Measurements from ENCODE around the gene MKLN1. TPM values are rescaled to one million over a fixed set of nuclear protein-coding genes. Genes with fewer than 3 reads are reported as not detected.

The MKLN1 gene
- total RNA-seq, 1 donor from 2014 or later, result 61.7 TPM

GRCh38 chr7:131385039-131385605, 57.4 kb downstream of the MKLN1 start:
- no peak overlapping the region for H3K4me3 Mint-ChIP-seq
- DNase-seq (ENCODE audit: low spot score in 2 of 2, unreplicated experiment in 2 of 2), result no peak
- no peak for TF ChIP-seq CTCF (IDR thresholded peaks at IDR 0.05; ENCODE audit: unreplicated experiment)

GRCh38 chr7:131388126-131388525, 60.5 kb downstream of the MKLN1 start:
- Mint-ChIP-seq H3K9me3 (no peaks in the 10 kb centered on the region), H3K36me3 (peaks cover 12% of the 10 kb centered on the region), H3K4me3 (no peak overlapping the region), H3K4me1 (peaks cover 8% of the 10 kb centered on the region), H3K27me3 (ENCODE audit: low read depth) (no peaks in the 10 kb centered on the region), H3K27ac (no peak overlapping the region)
- TF ChIP-seq CTCF (IDR thresholded peaks at IDR 0.05; ENCODE audit: unreplicated experiment), result no peak
- no peak for DNase-seq (ENCODE audit: low spot score in 2 of 2, unreplicated experiment in 2 of 2)

More at GRCh38 chr7:131385039-131385605, 57.4 kb downstream of the MKLN1 start:
- Mint-ChIP-seq H3K27ac (no peak overlapping the region), H3K27me3 (ENCODE audit: low read depth) (no peaks in the 10 kb centered on the region), H3K4me1 (peaks cover 2% of the 10 kb centered on the region), H3K9me3 (no peaks in the 10 kb centered on the region), H3K36me3 (peaks cover 19% of the 10 kb centered on the region)

- H3K36me3 Mint-ChIP-seq, result peaks cover 11% of the 10 kb centered on the region
- no peak overlapping the region for H3K27ac Mint-ChIP-seq
- TF ChIP-seq CTCF (IDR thresholded peaks at IDR 0.05; ENCODE audit: unreplicated experiment), result no peak
- no peaks in the 10 kb centered on the region for H3K9me3 Mint-ChIP-seq
- no peaks in the 10 kb centered on the region for H3K27me3 Mint-ChIP-seq (ENCODE audit: low read depth)
- H3K4me1 Mint-ChIP-seq, result peaks cover 8% of the 10 kb centered on the region
- DNase-seq (ENCODE audit: low spot score in 2 of 2, unreplicated experiment in 2 of 2), result no peak
- H3K4me3 Mint-ChIP-seq, result no peak overlapping the region
These were observed 62.6 kb downstream of the MKLN1 start for GRCh38 chr7:131390275-131390674.

- Mint-ChIP-seq H3K27me3 (ENCODE audit: low read depth) (no peaks in the 10 kb centered on the region), H3K36me3 (peaks cover 9% of the 10 kb centered on the region), H3K4me1 (peaks cover 8% of the 10 kb centered on the region), H3K4me3 (no peak overlapping the region), H3K27ac (no peak overlapping the region), H3K9me3 (no peaks in the 10 kb centered on the region)
- no peak for TF ChIP-seq CTCF (IDR thresholded peaks at IDR 0.05; ENCODE audit: unreplicated experiment)
- no peak for DNase-seq (ENCODE audit: low spot score in 2 of 2, unreplicated experiment in 2 of 2)
These were observed 63.5 kb downstream of the MKLN1 start for GRCh38 chr7:131391145-131391544.

- H3K36me3 Mint-ChIP-seq, result peaks cover 47% of the 10 kb centered on the region
- H3K27ac Mint-ChIP-seq, result peak overlapping the region; percentile 35
- H3K4me3 Mint-ChIP-seq, result no peak overlapping the region
- H3K9me3 Mint-ChIP-seq, result peaks cover 24% of the 10 kb centered on the region
- H3K4me1 Mint-ChIP-seq, result no peaks in the 10 kb centered on the region
- no peak for TF ChIP-seq CTCF (IDR thresholded peaks at IDR 0.05; ENCODE audit: unreplicated experiment)
- no peaks in the 10 kb centered on the region for H3K27me3 Mint-ChIP-seq (ENCODE audit: low read depth)
- no peak for DNase-seq (ENCODE audit: low spot score in 2 of 2, unreplicated experiment in 2 of 2)
These were observed 73.1 kb downstream of the MKLN1 start for GRCh38 chr7:131400681-131401176.
